Astrocyte (in vitro differentiated cells and primary cell): ENCODE measurements around the gene HOXD9.

Experiments
- CTCF ChIP-seq: IDR thresholded peaks from 2 replicates; pipeline ENCODE4 v1.5.1; 2011; ENCODE audit warnings: low read depth, mild to moderate bottlenecking, inconsistent platforms, low read length, moderate library complexity; ENCODE audit not compliant: insufficient read depth
- EZH2 ChIP-seq: IDR thresholded peaks from 2 replicates; pipeline ENCODE4 v1.6.1; 2012; ENCODE audit warnings: mild to moderate bottlenecking, low read length, inconsistent platforms; ENCODE audit not compliant: insufficient read depth

- TF ChIP-seq CTCF (no peak), EZH2 (no peak)
Observed at GRCh38 chr2:176146645-176147044, 24.1 kb downstream of the HOXD9 start.
